ENCODE results near the gene YWHAG. TPM values are rescaled to one million over a fixed set of nuclear protein-coding genes. Genes with fewer than 3 reads are reported as not detected.
"Not testable (repeated sequence)": the region's sequence is repeated elsewhere in the genome, so short reads cannot be mapped to it uniquely, and the experiment has no call there.

The YWHAG gene
- total and polyA plus RNA-seq, 2 of the 13 experiments (the other 11 are each of a cell fraction or from before 2014, with no cell fraction given): 36.9 to 67.5 TPM

DNA sequence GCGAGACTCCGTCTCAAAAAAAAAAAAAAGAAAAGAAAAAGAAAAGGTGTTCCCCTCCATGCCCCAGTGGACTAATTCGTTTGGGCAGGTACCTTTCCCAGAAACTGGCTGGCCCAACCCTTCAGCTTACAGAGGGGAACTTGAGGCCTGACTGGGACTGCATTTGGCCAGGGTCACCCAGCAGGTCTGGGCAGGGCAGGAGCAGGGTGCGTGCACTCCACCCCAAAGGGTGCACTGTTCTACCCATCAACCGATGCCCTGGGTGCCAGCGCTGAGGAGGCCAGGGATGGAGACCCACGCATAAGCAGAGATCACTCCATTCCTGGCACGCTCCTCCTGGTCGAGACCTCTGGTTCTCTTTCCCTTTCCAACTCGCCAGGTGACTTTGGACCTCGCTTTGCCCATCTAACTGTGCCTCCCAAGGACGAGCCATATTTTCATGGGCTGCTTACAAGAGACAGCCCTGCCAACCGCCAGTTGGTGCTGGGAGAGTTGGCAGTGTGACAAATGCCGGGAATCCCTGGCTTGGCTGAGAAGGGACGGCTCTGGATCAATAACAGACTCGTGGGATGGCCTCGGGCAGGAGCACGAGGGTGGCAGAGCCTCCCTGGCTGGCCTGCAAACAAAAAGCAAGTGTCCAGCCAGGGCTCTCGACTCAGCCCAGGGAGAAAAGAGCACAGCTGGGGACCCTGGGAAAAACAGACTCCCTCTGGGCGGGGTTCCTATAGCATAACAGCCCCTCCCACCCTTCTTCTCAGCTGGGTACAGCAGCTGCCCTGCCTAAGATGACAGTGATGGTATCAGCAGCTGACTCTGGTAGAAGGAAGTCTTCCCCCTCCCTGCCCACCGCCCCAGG is 48.5 kb downstream of the YWHAG start (continued):
- TF ChIP-seq RBFOX2 (IDR thresholded peaks at IDR 0.05; ENCODE audit: low read depth, low read length): no peak
- TF ChIP-seq MXI1 (IDR thresholded peaks at IDR 0.05; ENCODE audit: borderline replicate concordance, low read depth, low read length): no peak
- TF ChIP-seq, protein P1, sequence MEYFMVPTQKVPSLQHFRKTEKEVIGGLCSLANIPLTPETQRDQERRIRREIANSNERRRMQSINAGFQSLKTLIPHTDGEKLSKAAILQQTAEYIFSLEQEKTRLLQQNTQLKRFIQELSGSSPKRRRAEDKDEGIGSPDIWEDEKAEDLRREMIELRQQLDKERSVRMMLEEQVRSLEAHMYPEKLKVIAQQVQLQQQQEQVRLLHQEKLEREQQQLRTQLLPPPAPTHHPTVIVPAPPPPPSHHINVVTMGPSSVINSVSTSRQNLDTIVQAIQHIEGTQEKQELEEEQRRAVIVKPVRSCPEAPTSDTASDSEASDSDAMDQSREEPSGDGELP (IDR thresholded peaks at IDR 0.05; ENCODE audit: borderline replicate concordance, low read depth): peak; percentile 74; the same call in 1 of the 2 replicates

DNA sequence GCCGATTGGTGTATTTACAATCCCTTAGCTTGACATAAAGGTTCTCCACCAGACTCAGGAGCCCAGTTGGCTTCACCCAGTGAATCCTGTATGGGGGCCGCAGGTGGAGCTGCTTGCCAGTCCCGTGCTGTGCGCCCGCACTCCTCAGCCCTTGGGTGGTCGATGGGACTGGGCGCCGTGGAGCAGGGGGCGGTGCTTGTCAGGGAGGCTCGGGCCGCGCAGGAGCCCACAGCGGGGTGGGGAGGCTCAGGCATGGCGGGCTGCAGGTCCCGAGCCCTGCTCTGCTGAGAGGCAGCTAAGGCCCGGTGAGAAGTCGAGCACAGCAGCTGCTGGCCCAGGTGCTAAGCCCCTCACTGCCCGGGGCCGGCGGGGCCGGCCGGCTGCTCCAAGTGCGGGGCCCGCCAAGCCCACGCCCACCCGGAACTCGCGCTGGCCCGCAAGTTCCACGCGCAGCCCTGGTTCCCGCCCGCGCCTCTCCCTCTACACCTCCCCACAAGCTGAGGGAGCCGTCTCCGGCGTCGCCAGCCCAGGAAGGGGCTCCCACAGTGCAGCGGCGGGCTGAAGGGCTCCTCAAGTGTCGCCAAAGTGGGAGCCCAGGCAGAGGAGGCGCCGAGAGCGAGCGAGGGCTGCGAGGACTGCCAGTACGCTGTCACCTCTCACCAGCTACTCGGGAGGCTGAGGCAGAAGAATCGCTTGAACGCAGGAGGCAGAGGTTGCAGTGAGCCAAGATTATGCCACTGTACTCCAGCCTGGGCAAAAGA is 49.3 kb downstream of the YWHAG start:
- WGBS (ENCODE audit: low lambda C conversion rate): 87% methylated on average over 23 of the region's 50 CpGs
- FAIRE-seq; H3K4me3 ChIP-seq (replicated peaks in 1 of 3; ENCODE audit: insufficient read depth in 1 of 3, low read depth in 2 of 3, low read length in 3 of 3); H3K9ac ChIP-seq (ENCODE audit: insufficient read depth, low read depth, low read length); DNase-seq (ENCODE audit: low spot score); H3K27ac ChIP-seq (ENCODE audit: extremely low read length, insufficient read depth, low read length); H3K27me3 ChIP-seq (ENCODE audit: control insufficient read depth in 1 of 2, insufficient read depth in 2 of 2, low read length in 2 of 2); H4K20me1 ChIP-seq (ENCODE audit: insufficient read depth, low read length); H3K36me3 ChIP-seq (replicated peaks in 1 of 2; ENCODE audit: control insufficient read depth in 1 of 2, insufficient read depth in 2 of 2, low read length in 2 of 2); H3K9me3 ChIP-seq (ENCODE audit: low read length); BruUV-seq (replicated peaks); intact Hi-C loops (cut with micrococcal nuclease; ENCODE audit: unreplicated experiment); H3K79me2 ChIP-seq (ENCODE audit: insufficient read depth, low read length); H2AFZ ChIP-seq (ENCODE audit: low read length); ATAC-seq; H3K4me2 ChIP-seq (ENCODE audit: low read depth, low read length): not testable (repeated sequence)
- POLR2A ChIA-PET: interaction anchor here (0.7 to 1.7 kb wide), 3 partner anchors 8 to 49 kb away, joined by 3 to 8 read pairs (median 3); partner anchors contain the start of gene YWHAG
- CTCF ChIA-PET (ENCODE audit: low intra/inter-chr PET ratio, low total read pairs): interaction anchor here (6.3 kb wide), 1 partner anchor 16 kb away, joined by 179 read pairs; no protein-coding TSS in a partner anchor
- H3K4me1 ChIP-seq (ENCODE audit: insufficient read depth, low read length): peaks cover 57% of the 10 kb centered on the region
- in situ Hi-C loops (cut with HindIII; ENCODE audit: extremely low pct_ligation_motif_present, low pct_unique_long_range_greater_than_20kb): loop anchor here (5.0 kb wide), 1 partner anchor 137 kb away; no protein-coding TSS in a partner anchor
